ENCODE data around the gene LARGE1. TPM values are rescaled to one million over a fixed set of nuclear protein-coding genes. Genes with fewer than 3 reads are reported as not detected.

LARGE1 gene
- total and polyA plus RNA-seq, 2 of the 13 experiments (the other 11 are each of a cell fraction or from before 2014, with no cell fraction given) = 8.4 to 11.0 TPM

DNA sequence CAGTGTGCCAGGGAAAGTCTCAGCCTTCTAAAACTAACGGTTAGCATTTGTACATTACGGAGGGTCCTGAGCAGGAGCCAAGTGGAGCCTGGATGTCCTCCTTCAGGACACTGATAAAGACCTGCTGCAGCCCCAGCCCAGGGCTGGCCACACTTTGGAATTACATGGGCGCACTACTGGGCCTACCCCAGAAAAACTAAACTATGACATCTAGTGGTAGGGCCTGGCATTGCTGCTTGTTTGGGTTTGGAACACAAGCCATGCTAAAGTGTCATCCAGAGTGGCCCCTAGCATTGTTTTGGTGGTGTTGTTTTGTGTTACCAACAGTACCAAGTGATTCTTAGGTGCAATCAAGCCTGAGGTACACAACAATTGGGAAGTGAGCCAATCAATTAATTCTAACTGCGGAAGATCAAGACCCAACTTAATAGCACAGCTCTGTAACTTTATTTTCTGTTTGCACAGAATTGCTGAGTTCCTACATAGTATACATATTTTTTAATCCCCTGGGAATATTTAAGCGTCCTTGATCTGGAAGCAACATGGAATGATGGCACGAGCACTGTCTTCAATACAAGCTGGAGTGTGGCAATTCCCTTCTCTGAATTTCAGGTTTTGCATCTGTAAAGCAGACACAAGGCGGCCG lies 340.7 kb downstream of the LARGE1 start (continued):
- no peak for TF ChIP-seq TBP (CRISPR knock-in tag; IDR thresholded peaks at IDR 0.05)
- no peak for TF ChIP-seq LCORL (IDR thresholded peaks at IDR 0.05)
- peak; percentile 58 for TF ChIP-seq LCORL (CRISPR knock-in tag; IDR thresholded peaks at IDR 0.05)
- peak; percentile 28; the same call in 1 of the 2 replicates for TF ChIP-seq SPEN (CRISPR knock-in tag; IDR thresholded peaks at IDR 0.05; ENCODE audit: low read depth)
- no peak for TF ChIP-seq HMGA1 (CRISPR knock-in tag; conservative IDR thresholded peaks at IDR 0.05)
- TF ChIP-seq NCOA2 (CRISPR knock-in tag; IDR thresholded peaks at IDR 0.05) = peak; percentile 15; the same call in 1 of the 2 replicates
- TF ChIP-seq NR2F6 (IDR thresholded peaks at IDR 0.05) = no peak
- TF ChIP-seq NR2F6 (CRISPR knock-in tag; IDR thresholded peaks at IDR 0.05) = peak; percentile 21; the same call in 1 of the 2 replicates
- TF ChIP-seq MATR3 (CRISPR knock-in tag; IDR thresholded peaks at IDR 0.05) = no peak
- no peak for TF ChIP-seq KMT2B (CRISPR knock-in tag; IDR thresholded peaks at IDR 0.05)
- TF ChIP-seq ZNF792 (CRISPR knock-in tag; IDR thresholded peaks at IDR 0.05) = no peak
- peak; percentile 69 for TF ChIP-seq TEAD3 (CRISPR knock-in tag; optimal IDR thresholded peaks at IDR 0.05; ENCODE audit: borderline replicate concordance)
- peak; percentile 30; the same call in 1 of the 2 replicates for TF ChIP-seq TBX2 (CRISPR knock-in tag; IDR thresholded peaks at IDR 0.05; ENCODE audit: borderline replicate concordance)
- 0 out of 2 replicates have a peak, but pooled peaks have one; percentile 39 for TF ChIP-seq MIER2 (CRISPR knock-in tag; IDR thresholded peaks at IDR 0.05)
- TF ChIP-seq ZFY (CRISPR knock-in tag; IDR thresholded peaks at IDR 0.05) = peak; percentile 28; the same call in 1 of the 2 replicates
- 0 out of 2 replicates have a peak, but pooled peaks have one; percentile 58 for TF ChIP-seq ZSCAN9 (CRISPR knock-in tag; IDR thresholded peaks at IDR 0.05; ENCODE audit: borderline replicate concordance)
- TF ChIP-seq SP2 (CRISPR knock-in tag; IDR thresholded peaks at IDR 0.05) = no peak
- TF ChIP-seq, protein P1, sequence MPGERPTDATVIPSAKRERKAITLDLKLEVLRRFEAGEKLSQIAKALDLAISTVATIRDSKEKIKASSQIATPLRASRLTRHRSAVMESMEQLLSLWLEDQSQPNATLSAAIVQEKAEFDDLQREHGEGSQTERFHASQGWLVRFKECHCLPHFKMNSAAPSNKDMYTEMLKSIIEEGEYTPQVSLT (CRISPR knock-in tag; IDR thresholded peaks at IDR 0.05; ENCODE audit: borderline replicate concordance, low read depth) = no peak
- no peak for TF ChIP-seq ATM (IDR thresholded peaks at IDR 0.05; ENCODE audit: borderline replicate concordance)
- no peak for TF ChIP-seq TAF1 (CRISPR knock-in tag; IDR thresholded peaks at IDR 0.05)
- peak; percentile 79 for TF ChIP-seq ZMYM4 (CRISPR knock-in tag; IDR thresholded peaks at IDR 0.05)
- TF ChIP-seq, protein P2, sequence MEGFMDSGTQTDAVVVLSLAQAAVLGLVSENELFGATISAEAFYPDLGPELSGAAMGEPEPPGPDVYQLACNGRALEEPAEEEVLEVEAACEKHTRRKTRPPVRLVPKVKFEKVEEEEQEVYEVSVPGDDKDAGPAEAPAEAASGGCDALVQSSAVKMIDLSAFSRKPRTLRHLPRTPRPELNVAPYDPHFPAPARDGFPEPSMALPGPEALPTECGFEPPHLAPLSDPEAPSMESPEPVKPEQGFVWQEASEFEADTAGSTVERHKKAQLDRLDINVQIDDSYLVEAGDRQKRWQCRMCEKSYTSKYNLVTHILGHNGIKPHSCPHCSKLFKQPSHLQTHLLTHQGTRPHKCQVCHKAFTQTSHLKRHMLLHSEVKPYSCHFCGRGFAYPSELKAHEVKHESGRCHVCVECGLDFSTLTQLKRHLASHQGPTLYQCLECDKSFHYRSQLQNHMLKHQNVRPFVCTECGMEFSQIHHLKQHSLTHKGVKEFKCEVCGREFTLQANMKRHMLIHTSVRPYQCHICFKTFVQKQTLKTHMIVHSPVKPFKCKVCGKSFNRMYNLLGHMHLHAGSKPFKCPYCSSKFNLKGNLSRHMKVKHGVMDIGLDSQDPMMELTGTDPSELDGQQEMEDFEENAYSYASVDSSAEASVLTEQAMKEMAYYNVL (CRISPR knock-in tag; IDR thresholded peaks at IDR 0.05; ENCODE audit: borderline replicate concordance) = 0 out of 2 replicates have a peak, but pooled peaks have one; percentile 36
- TF ChIP-seq ZNF749 (CRISPR knock-in tag; IDR thresholded peaks at IDR 0.05; ENCODE audit: borderline replicate concordance) = no peak
- peak; percentile 38; the same call in 1 of the 2 replicates for TF ChIP-seq THAP11 (CRISPR knock-in tag; IDR thresholded peaks at IDR 0.05)
- TF ChIP-seq GATA4 (IDR thresholded peaks at IDR 0.05; ENCODE audit: borderline replicate concordance, low read depth) = no peak
- TF ChIP-seq KDM2A (CRISPR knock-in tag; IDR thresholded peaks at IDR 0.05; ENCODE audit: borderline replicate concordance, low read depth) = peak; percentile 63
- TF ChIP-seq ZSCAN25 (CRISPR knock-in tag; IDR thresholded peaks at IDR 0.05) = no peak
- TF ChIP-seq STAG1 (CRISPR knock-in tag; IDR thresholded peaks at IDR 0.05) = peak; percentile 98
- TF ChIP-seq HDAC2 (CRISPR knock-in tag; IDR thresholded peaks at IDR 0.05) = peak; percentile 43; the same call in 1 of the 2 replicates
